Pancreas (tissue), 10 donors: ENCODE data around the gene FABP1. TPM values are rescaled to one million over a fixed set of nuclear protein-coding genes. Genes with fewer than 3 reads are reported as not detected.

Experiments
- ATAC-seq, 4 donors: fragments of 200-7000 bp; cut with Tn5 transposase; one replicate each; pipeline versions ENCODE4 v1.8.0 to v1.9.1; 2020; ENCODE audit warnings: mild to moderate bottlenecking in 4 of 4, moderate library complexity in 4 of 4
- DNase-seq, 6 donors: peaks; one replicate each; pipeline ENCODE4 v3.0.0-alpha.2; 2020
- FAIRE-seq: peaks from 2 replicates; lab custom pipeline; 2012; peaks lifted over from hg19 to GRCh38; lab: Jason Lieb, UNC
- H3K27ac ChIP-seq, 4 donors: fragments of 200-600 bp; sonication (generic); 1 replicate in 3 of 4; 2 replicates in 1 of 4; pipeline versions ENCODE4 v1.5.0 to v1.8.0; 2020
- H3K27me3 ChIP-seq, 4 donors: fragments of 200-600 bp; one replicate each; pipeline ENCODE4 v1.8.0; 2021
- H3K36me3 ChIP-seq, 3 donors: fragments of 200-600 bp; sonication (generic) in 1 of 3; one replicate each; pipeline versions ENCODE4 v1.5.0 to v1.8.0; 2020 to 2021
- H3K4me1 ChIP-seq, 3 donors: fragments of 200-600 bp; one replicate each; pipeline ENCODE4 v1.8.0; 2021
- H3K4me3 ChIP-seq, 4 donors: fragments of 200-600 bp; sonication (generic) in 2 of 4; one replicate each; pipeline versions ENCODE4 v1.5.0 to v1.8.0; 2020 to 2021
- H3K9me3 ChIP-seq, 4 donors: fragments of 200-600 bp; one replicate each; pipeline ENCODE4 v1.8.0; 2021
- WGBS, 2 donors: extraction: QIAGEN DNeasy Blood & Tissue Kit; methylation state at CpG; one replicate each; pipeline ENCODE4 v1.1.7; 2013; 5-methylcytosine and 5-hydroxymethylcytosine counted together
- intact Hi-C, 3 donors: fragments of 100-400 bp; cut with DNase I; formaldehyde crosslinking; loops; one replicate each; pipeline versions ENCODE4 v1.11.1 to v1.14.2; 2022
- polyA plus RNA-seq, 2 donors: library from polyadenylated mRNA; stranded (reverse); fragments of 200-250 nt; gene quantifications; one replicate each; pipeline ENCODE4 v1.2.3, GENCODE V29; 2013
- total RNA-seq, 6 donors: library from RNA; stranded (reverse); fragmentation: NEBNext Ultra II Directional in 4 of 6; extraction: Animal tissue kit (Norgen Biotek cat#: 25700) in 4 of 6; gene quantifications; one replicate each; pipeline versions ENCODE4 v1.2.1 to v1.2.4, GENCODE V29; 2021 to 2023
- TF ChIP-seq, protein P1 (sequence below), 4 donors: fragments of 200-600 bp; sonication (generic) in 3 of 4; IDR thresholded peaks; one replicate each; pipeline versions ENCODE4 v1.5.0 to v1.8.0; 2021; ENCODE audit warnings: antibody characterized with exemption in 4 of 4
- donor health status: healthy with polysubstance abuse.
- donor health status: DM: no; HTN: no; CAD: no; lungs with moderate emphysema.
- donor health status: DM: no; HTN: no; CAD: no.
- donor health status: control.
- donor health status: control.
- donor health status: Bipolar disorder and iron deficiency.
- donor health status: DM: yes; HTN: yes; CAD: no.
- donor health status: DM: no; HTN: no; CAD: no.
- donor health status: DM: no; HTN: no; CAD: no.
- donor health status: DM: yes; HTN: yes; CAD: no.

The FABP1 gene
- total and polyA plus RNA-seq, 8 donors = 0.85 to 2.1 (median 1.0) TPM; not detected in 5

DNA sequence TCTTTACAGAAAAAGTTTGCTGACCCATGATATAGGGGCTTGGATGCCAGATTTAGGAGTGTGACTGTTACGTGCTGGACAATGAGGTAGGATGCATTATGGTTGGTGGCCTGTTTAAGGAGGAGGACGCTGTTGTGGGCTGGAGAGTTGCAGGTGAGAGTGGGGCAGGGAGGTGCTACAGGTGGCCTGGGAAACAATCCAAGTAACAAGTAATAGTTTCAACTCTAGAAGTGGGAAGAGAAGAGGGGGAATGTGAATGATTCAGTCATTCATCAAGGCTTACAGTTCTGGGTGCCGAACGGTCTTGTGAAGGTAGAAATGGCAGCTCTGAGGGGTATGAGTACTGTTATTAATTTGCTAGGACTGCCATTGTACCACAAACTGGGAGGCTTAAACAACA lies 6.2 kb downstream of the FABP1 start:
- Histone ChIP-seq H3K27me3 (no peaks in the 10 kb centered on the region), H3K36me3 (no peaks in the 10 kb centered on the region), H3K4me3 (no peak overlapping the region), H3K27ac (no peak overlapping the region), H3K4me1 (no peaks in the 10 kb centered on the region), H3K9me3 (no peaks in the 10 kb centered on the region)
- no peak for FAIRE-seq
- intact Hi-C loops = no loop called here
- TF ChIP-seq, protein P1, sequence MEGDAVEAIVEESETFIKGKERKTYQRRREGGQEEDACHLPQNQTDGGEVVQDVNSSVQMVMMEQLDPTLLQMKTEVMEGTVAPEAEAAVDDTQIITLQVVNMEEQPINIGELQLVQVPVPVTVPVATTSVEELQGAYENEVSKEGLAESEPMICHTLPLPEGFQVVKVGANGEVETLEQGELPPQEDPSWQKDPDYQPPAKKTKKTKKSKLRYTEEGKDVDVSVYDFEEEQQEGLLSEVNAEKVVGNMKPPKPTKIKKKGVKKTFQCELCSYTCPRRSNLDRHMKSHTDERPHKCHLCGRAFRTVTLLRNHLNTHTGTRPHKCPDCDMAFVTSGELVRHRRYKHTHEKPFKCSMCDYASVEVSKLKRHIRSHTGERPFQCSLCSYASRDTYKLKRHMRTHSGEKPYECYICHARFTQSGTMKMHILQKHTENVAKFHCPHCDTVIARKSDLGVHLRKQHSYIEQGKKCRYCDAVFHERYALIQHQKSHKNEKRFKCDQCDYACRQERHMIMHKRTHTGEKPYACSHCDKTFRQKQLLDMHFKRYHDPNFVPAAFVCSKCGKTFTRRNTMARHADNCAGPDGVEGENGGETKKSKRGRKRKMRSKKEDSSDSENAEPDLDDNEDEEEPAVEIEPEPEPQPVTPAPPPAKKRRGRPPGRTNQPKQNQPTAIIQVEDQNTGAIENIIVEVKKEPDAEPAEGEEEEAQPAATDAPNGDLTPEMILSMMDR (IDR thresholded peaks at IDR 0.05) = no peak
- DNase-seq = no peak
- 94 to 97% methylated on average over 4 of the region's 4 CpGs for WGBS, 2 donors
- ATAC-seq = no peak

DNA sequence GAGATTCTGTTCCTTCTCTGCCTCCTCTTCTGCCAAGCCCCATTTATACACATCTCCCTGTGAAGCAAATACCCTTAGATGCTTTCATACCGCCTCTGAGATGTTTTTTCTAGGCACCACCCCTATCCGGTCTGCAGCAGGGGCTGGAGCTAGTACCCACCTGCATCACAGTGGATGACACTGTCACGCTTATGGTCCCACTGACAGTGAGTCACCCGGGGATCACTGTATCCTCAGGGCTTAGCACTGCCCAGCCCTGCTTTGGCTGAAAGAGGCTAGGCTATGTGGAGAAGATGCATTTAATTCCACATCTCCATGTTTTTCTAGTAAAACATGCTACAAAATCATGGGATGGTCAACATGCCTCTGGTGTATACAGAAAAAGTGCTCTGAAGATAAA lies 9.9 kb downstream of the FABP1 start:
- no peak overlapping the region for H3K27ac ChIP-seq
- no peaks in the 10 kb centered on the region for H3K4me1 ChIP-seq
- no peaks in the 10 kb centered on the region for H3K27me3 ChIP-seq
- H3K9me3 ChIP-seq = no peaks in the 10 kb centered on the region
- ATAC-seq = no peak
- H3K4me3 ChIP-seq = no peak overlapping the region
- no peaks in the 10 kb centered on the region for H3K36me3 ChIP-seq
- intact Hi-C loops = no loop called here
- DNase-seq = no peak
- WGBS, 2 donors = 71 to 77% methylated on average over 4 of the region's 4 CpGs
- TF ChIP-seq, protein P1 (IDR thresholded peaks at IDR 0.05) = no peak
- FAIRE-seq = no peak

DNA sequence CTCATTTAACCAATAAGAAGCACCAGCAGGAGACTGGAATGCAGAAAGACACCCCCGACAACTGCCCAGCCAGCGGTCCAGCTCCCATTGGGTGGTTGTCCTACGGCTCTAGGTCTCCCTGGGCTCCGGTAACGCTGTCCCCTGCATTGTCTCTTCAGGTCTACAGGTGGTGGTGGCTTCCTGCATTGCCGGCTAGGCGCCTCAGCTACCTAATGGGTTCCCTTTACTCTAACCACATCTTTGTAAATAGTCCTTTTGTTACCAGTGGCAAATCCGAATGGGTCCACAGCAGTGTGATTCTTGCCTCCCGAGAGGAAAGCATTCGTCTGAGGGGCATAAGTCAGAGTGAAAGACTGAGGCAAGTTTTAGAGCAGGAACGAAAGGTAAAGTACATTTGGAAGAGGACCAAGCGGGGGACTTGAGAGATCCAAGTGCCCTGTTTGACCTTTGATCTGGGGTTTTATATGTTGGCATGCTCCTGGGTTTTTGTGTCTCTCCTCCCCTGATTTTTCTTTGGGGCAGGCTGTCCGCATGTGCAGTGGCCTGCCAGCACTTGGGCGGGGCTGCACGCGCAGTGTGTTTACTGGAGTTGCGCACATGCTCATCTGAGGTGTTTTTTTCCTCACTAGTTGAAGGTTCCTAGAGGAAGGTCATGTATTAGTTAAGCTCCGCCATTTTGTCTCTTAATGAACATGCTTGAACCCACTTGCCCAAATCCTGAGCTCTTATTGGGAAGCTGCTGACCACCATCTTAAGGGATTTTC lies 11.0 kb downstream of the FABP1 start:
- WGBS, 2 donors = 82 to 88% methylated on average over 18 of the region's 18 CpGs
- no peaks in the 10 kb centered on the region for H3K36me3 ChIP-seq
- no peak for ATAC-seq
- no peak overlapping the region for H3K4me3 ChIP-seq
- FAIRE-seq = no peak
- no peaks in the 10 kb centered on the region for H3K9me3 ChIP-seq
- no peak for DNase-seq
- intact Hi-C loops = no loop called here
- H3K4me1 ChIP-seq = no peaks in the 10 kb centered on the region
- TF ChIP-seq, protein P1 (IDR thresholded peaks at IDR 0.05) = no peak
- no peaks in the 10 kb centered on the region for H3K27me3 ChIP-seq
- H3K27ac ChIP-seq = no peak overlapping the region

DNA sequence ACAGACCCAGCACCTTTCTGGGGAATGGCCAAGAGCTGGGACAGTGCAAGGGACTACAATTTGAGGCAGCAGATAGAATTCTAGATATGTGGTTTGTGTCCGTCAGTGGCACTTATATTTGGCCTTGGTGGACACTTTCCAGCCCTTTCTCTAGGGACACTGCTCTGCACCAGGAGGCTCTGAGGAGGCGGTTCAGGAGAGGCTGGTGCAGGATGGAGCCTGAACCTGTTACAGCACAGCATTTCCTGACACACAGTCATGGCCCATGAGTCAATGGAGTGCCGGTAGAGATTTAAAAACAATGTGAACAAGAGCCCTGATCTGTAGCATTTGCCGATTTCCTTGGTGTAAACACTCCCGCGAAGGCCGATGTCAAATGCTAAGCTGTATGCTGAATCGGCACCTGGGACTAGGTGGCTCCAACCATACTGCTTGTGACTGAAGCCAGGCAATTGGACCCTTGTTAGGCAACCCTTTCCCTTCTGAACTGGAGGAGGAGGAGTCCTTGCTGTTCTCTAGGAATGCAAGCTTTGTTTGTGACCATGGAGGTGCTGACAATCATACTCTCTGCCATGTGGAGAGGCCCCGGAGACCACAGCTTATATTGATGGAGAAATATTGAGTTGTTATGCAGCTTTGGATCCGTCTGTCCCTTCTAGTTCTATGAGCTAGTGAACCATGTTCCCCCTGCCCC lies 11.9 kb downstream of the FABP1 start:
- TF ChIP-seq, protein P1 (IDR thresholded peaks at IDR 0.05) = no peak
- 77 to 87% methylated on average over 10 of the region's 10 CpGs for WGBS, 2 donors
- DNase-seq (no peak), FAIRE-seq (no peak), ATAC-seq (no peak)
- no peaks in the 10 kb centered on the region for H3K4me1 ChIP-seq
- H3K9me3 ChIP-seq = no peaks in the 10 kb centered on the region
- no peaks in the 10 kb centered on the region for H3K36me3 ChIP-seq
- H3K27ac ChIP-seq = no peak overlapping the region
- H3K27me3 ChIP-seq = no peaks in the 10 kb centered on the region
- intact Hi-C loops = no loop called here
- H3K4me3 ChIP-seq = no peak overlapping the region

DNA sequence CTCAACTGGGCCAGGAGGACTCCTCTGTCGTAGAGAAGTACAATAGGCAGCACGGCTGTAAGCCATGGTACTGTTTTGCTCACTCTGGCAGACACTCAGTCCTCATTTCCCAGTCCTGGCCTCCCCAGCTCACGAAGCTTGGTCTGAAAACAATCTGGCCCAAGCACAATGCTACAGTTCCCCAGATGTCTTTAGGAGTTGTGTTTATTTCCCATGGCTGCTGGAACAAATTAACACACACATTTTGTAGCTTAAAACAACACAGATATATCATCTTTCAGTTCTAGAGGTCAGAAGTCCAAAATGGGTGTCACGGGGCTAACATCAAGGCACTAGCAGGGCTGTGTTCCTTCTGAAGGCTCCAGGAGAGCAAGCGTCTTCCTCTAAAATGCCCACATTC lies 13.0 kb downstream of the FABP1 start:
- H3K27me3 ChIP-seq = no peaks in the 10 kb centered on the region
- 65 to 81% methylated on average over 5 of the region's 5 CpGs for WGBS, 2 donors
- H3K4me3 ChIP-seq = no peak overlapping the region
- TF ChIP-seq, protein P1 (IDR thresholded peaks at IDR 0.05) = no peak
- no peaks in the 10 kb centered on the region for H3K36me3 ChIP-seq
- H3K4me1 ChIP-seq = no peaks in the 10 kb centered on the region
- no peak overlapping the region for H3K27ac ChIP-seq
- intact Hi-C loops = no loop called here
- ATAC-seq (no peak), DNase-seq (no peak), FAIRE-seq (no peak)
- no peaks in the 10 kb centered on the region for H3K9me3 ChIP-seq
